ENCODE measurements around the gene HPS5.

The HPS5 gene

GRCh38 chr11:18233912-18234311 lies 88.0 kb downstream of the HPS5 start:
- no peak for DNase-seq

GRCh38 chr11:18230859-18231258 lies 91.1 kb downstream of the HPS5 start:
- DNase-seq: no peak

- no peak for DNase-seq
These were observed 92.4 kb downstream of the HPS5 start for GRCh38 chr11:18229501-18229900.
